CD8-positive, alpha-beta memory T cell (primary cell): ENCODE measurements around the gene NOL11. TPM values are rescaled to one million over a fixed set of nuclear protein-coding genes. Genes with fewer than 3 reads are reported as not detected.

Experiments used
- CTCF ChIA-PET: fragments of 350-600 bp; sonication (Branson Sonifier 250); formaldehyde crosslinking; loops from one replicate; lab custom pipeline; 2021; ENCODE audit warnings: antibody characterized with exemption; lab: Charles Lee
- POLR2A ChIA-PET: fragments of 350-600 bp; sonication (Branson Sonifier 250); formaldehyde crosslinking; loops from one replicate; lab custom pipeline; 2021; ENCODE audit warnings: antibody characterized with exemption; lab: Charles Lee
- DNase-seq, 5 donors: peaks; one replicate each; pipeline versions ENCODE4 v3.0.0 to v3.0.0-alpha.2; 2020 to 2022; ENCODE audit warnings: mixed read lengths in 1 of 5
- H3K27ac ChIP-seq: one replicate; pipeline ENCODE4 v1.7.0; 2013; ENCODE audit warnings: low read depth, mild to moderate bottlenecking, low read length, moderate library complexity
- H3K27me3 ChIP-seq: 2 replicates; pipeline ENCODE4 v1.7.0; 2013; ENCODE audit warnings: low read length, mild to moderate bottlenecking; ENCODE audit not compliant: insufficient read depth, poor library complexity, severe bottlenecking
- H3K36me3 ChIP-seq: 2 replicates; pipeline ENCODE4 v1.7.0; 2013; ENCODE audit warnings: mild to moderate bottlenecking, low read length, moderate library complexity; ENCODE audit not compliant: insufficient read depth
- H3K4me1 ChIP-seq: 2 replicates; pipeline ENCODE4 v1.7.0; 2013; ENCODE audit warnings: mild to moderate bottlenecking, low read length, moderate library complexity; ENCODE audit not compliant: insufficient read depth
- H3K4me3 ChIP-seq: 2 replicates; pipeline ENCODE4 v1.7.0; 2013; ENCODE audit warnings: mild to moderate bottlenecking, low read length
- H3K9me3 ChIP-seq: 2 replicates; pipeline ENCODE4 v1.7.0; 2013; ENCODE audit warnings: mild to moderate bottlenecking, low read length
- H3K27ac Mint-ChIP-seq, 8 donors: one replicate each; pipeline ENCODE4 v1.8.0; 2020 to 2021; ENCODE audit warnings: mixed read lengths in 8 of 8, mild to moderate bottlenecking in 6 of 8, inconsistent platforms in 3 of 8, moderate library complexity in 3 of 8
- H3K27me3 Mint-ChIP-seq, 2 donors: one replicate each; pipeline ENCODE4 v1.8.0; 2020 to 2021; ENCODE audit warnings: mixed read lengths in 2 of 2, mild to moderate bottlenecking in 1 of 2, moderate library complexity in 1 of 2
- H3K36me3 Mint-ChIP-seq, 3 donors: one replicate each; pipeline ENCODE4 v1.8.0; 2020 to 2021; ENCODE audit warnings: mixed read lengths in 3 of 3, inconsistent platforms in 1 of 3, mild to moderate bottlenecking in 1 of 3
- H3K4me1 Mint-ChIP-seq, 3 donors: one replicate each; pipeline ENCODE4 v1.8.0; 2020 to 2021; ENCODE audit warnings: mixed read lengths in 3 of 3, inconsistent platforms in 1 of 3, mild to moderate bottlenecking in 1 of 3
- H3K4me3 Mint-ChIP-seq, 7 donors: one replicate each; pipeline ENCODE4 v1.8.0; 2020 to 2021; ENCODE audit warnings: mixed read lengths in 7 of 7, mild to moderate bottlenecking in 6 of 7, moderate library complexity in 4 of 7, inconsistent platforms in 2 of 7
- H3K9me3 Mint-ChIP-seq, 5 donors: one replicate each; pipeline ENCODE4 v1.8.0; 2020 to 2022; ENCODE audit warnings: mixed read lengths in 5 of 5, mild to moderate bottlenecking in 3 of 5, moderate library complexity in 2 of 5, inconsistent platforms in 1 of 5
- polyA plus RNA-seq: library from polyadenylated mRNA; unstranded; fragments of 300-500 nt; fragmentation: Illumina TruSeq; gene quantifications from one replicate; pipeline ENCODE4 v1.2.3, GENCODE V29; 2021
- total RNA-seq, 2 experiments: library from RNA; stranded (reverse); gene quantifications; one replicate each; pipeline ENCODE4 v1.2.3, GENCODE V29; 2021

NOL11 gene
- total RNA-seq (100 to 1,000 TPM; 106 to 111 TPM), polyA plus RNA-seq (27.2 TPM)

- Mint-ChIP-seq H3K9me3 (no peaks in the 10 kb centered on the region), H3K4me1 (peaks cover 21 to 38% (median 36%) of the 10 kb centered on the region in 3 donors), H3K4me3 (peak within 1 kb of the TSS; percentile 98 to 100 (median 99)), H3K36me3 (peaks cover 6 to 35% (median 9%) of the 10 kb centered on the region in 3 donors), H3K27me3 (peaks cover 7% of the 10 kb centered on the region in 2 donors), H3K27ac (peak within 1 kb of the TSS; percentile 96 to 100 (median 98))
- H3K27me3 ChIP-seq = no peaks in the 10 kb centered on the region
- peaks cover 22% of the 10 kb centered on the region for H3K36me3 ChIP-seq
- H3K4me3 ChIP-seq = peak within 1 kb of the TSS; percentile 92
- ChIA-PET POLR2A (interaction anchor here (0.6 to 2.2 kb wide), 4 partner anchors 108 to 359 kb away, joined by 3 to 12 read pairs (median 4); partner anchors contain the start of gene BPTF), CTCF (interaction anchor here (0.6 to 1.6 kb wide), 6 partner anchors 20 to 358 kb away, joined by 3 to 6 read pairs (median 4); partner anchors contain the start of genes BPTF and PSMD12)
- peak; percentile 99 to 100 (median 99) for DNase-seq
- peaks cover 19% of the 10 kb centered on the region for H3K4me1 ChIP-seq
- no peaks in the 10 kb centered on the region for H3K9me3 ChIP-seq
- H3K27ac ChIP-seq = peak within 1 kb of the TSS; percentile 88
Measured at GRCh38 chr17:67717624-67718324, at the start of gene NOL11. Gene NOL11 (plus strand): TSS chr17:67717936. CDS start chr17:67717948, 12 bp downstream.

GRCh38 chr17:67671493-67671892, 46.2 kb upstream of the NOL11 start:
- H3K9me3 Mint-ChIP-seq = no peaks in the 10 kb centered on the region
- POLR2A ChIA-PET = no interaction called here
- CTCF ChIA-PET = interaction anchor here (1.2 kb wide), 1 partner anchor 15 kb away, joined by 3 read pairs; no protein-coding TSS in a partner anchor

GRCh38 chr17:67672592-67673335, 45.0 kb upstream of the NOL11 start:
- Histone ChIP-seq H3K9me3 (no peaks in the 10 kb centered on the region), H3K4me3 (no peak overlapping the region), H3K27ac (no peak overlapping the region), H3K36me3 (peaks cover 9% of the 10 kb centered on the region), H3K4me1 (no peaks in the 10 kb centered on the region), H3K27me3 (no peaks in the 10 kb centered on the region)
- DNase-seq = no peak
- ChIA-PET POLR2A (no interaction called here), CTCF (no interaction called here)
- Mint-ChIP-seq H3K36me3 (peaks cover 12 to 75% (median 25%) of the 10 kb centered on the region in 3 donors), H3K27ac (peak overlapping the region in 2 of 8 donors; percentile 17 to 23), H3K4me1 (no peaks in the 10 kb centered on the region), H3K4me3 (no peak overlapping the region), H3K27me3 (no peaks in the 10 kb centered on the region), H3K9me3 (no peaks in the 10 kb centered on the region)

More at GRCh38 chr17:67671493-67671892, 46.2 kb upstream of the NOL11 start:
- Histone ChIP-seq H3K36me3 (peaks cover 9% of the 10 kb centered on the region), H3K4me1 (no peaks in the 10 kb centered on the region), H3K27ac (no peak overlapping the region), H3K4me3 (no peak overlapping the region), H3K27me3 (no peaks in the 10 kb centered on the region), H3K9me3 (no peaks in the 10 kb centered on the region)
- Mint-ChIP-seq H3K4me3 (no peak overlapping the region), H3K4me1 (no peaks in the 10 kb centered on the region), H3K36me3 (peaks cover 7 to 71% (median 20%) of the 10 kb centered on the region in 3 donors), H3K27ac (peak overlapping the region in 1 of 8 donors; percentile 6), H3K27me3 (no peaks in the 10 kb centered on the region)
- no peak for DNase-seq

GRCh38 chr17:67675481-67675880, 42.3 kb upstream of the NOL11 start:
- Histone ChIP-seq H3K27ac (no peak overlapping the region), H3K36me3 (peaks cover 21% of the 10 kb centered on the region), H3K4me1 (no peaks in the 10 kb centered on the region), H3K27me3 (no peaks in the 10 kb centered on the region), H3K4me3 (no peak overlapping the region), H3K9me3 (no peaks in the 10 kb centered on the region)
- ChIA-PET CTCF (no interaction called here), POLR2A (no interaction called here)
- DNase-seq = no peak
- Mint-ChIP-seq H3K27me3 (no peaks in the 10 kb centered on the region), H3K9me3 (no peaks in the 10 kb centered on the region), H3K36me3 (peaks cover 6 to 84% (median 25%) of the 10 kb centered on the region in 3 donors), H3K27ac (peak overlapping the region in 2 of 8 donors; percentile 7 to 19), H3K4me3 (no peak overlapping the region), H3K4me1 (peaks cover 0 to 2% (median 0%) of the 10 kb centered on the region in 3 donors)

GRCh38 chr17:67676305-67676704, 41.4 kb upstream of the NOL11 start:
- no peak overlapping the region for H3K4me3 ChIP-seq
- H3K27me3 ChIP-seq = no peaks in the 10 kb centered on the region
- H3K36me3 Mint-ChIP-seq = peaks cover 6 to 82% (median 25%) of the 10 kb centered on the region in 3 donors
- no peaks in the 10 kb centered on the region for H3K9me3 Mint-ChIP-seq
- peak overlapping the region in 2 of 8 donors; percentile 20 to 80 for H3K27ac Mint-ChIP-seq
- peaks cover 0 to 2% (median 0%) of the 10 kb centered on the region in 3 donors for H3K4me1 Mint-ChIP-seq
- H3K36me3 ChIP-seq = peaks cover 17% of the 10 kb centered on the region
- no peak overlapping the region for H3K4me3 Mint-ChIP-seq
- no peaks in the 10 kb centered on the region for H3K27me3 Mint-ChIP-seq
- no peaks in the 10 kb centered on the region for H3K9me3 ChIP-seq
- ChIA-PET POLR2A (no interaction called here), CTCF (no interaction called here)
- no peak overlapping the region for H3K27ac ChIP-seq
- no peak for DNase-seq
- no peaks in the 10 kb centered on the region for H3K4me1 ChIP-seq

GRCh38 chr17:67678414-67678813, 39.3 kb upstream of the NOL11 start:
- no peaks in the 10 kb centered on the region for H3K9me3 ChIP-seq
- no peaks in the 10 kb centered on the region for H3K4me1 ChIP-seq
- H3K36me3 ChIP-seq = peaks cover 17% of the 10 kb centered on the region
- no peaks in the 10 kb centered on the region for H3K27me3 ChIP-seq
- H3K27ac Mint-ChIP-seq = peak overlapping the region in 3 of 8 donors; percentile 10 to 66 (median 58)
- H3K4me3 Mint-ChIP-seq = no peak overlapping the region
- H3K27ac ChIP-seq = no peak overlapping the region
- H3K4me1 Mint-ChIP-seq = peaks cover 0 to 2% (median 0%) of the 10 kb centered on the region in 3 donors
- ChIA-PET CTCF (no interaction called here), POLR2A (no interaction called here)
- H3K36me3 Mint-ChIP-seq = peaks cover 6 to 75% (median 18%) of the 10 kb centered on the region in 3 donors
- no peaks in the 10 kb centered on the region for H3K27me3 Mint-ChIP-seq
- no peaks in the 10 kb centered on the region for H3K9me3 Mint-ChIP-seq
- no peak for DNase-seq
- H3K4me3 ChIP-seq = no peak overlapping the region

GRCh38 chr17:67679225-67679624, 38.5 kb upstream of the NOL11 start:
- no peaks in the 10 kb centered on the region for H3K4me1 ChIP-seq
- H3K27me3 ChIP-seq = no peaks in the 10 kb centered on the region
- CTCF ChIA-PET = no interaction called here
- no peak overlapping the region for H3K4me3 ChIP-seq
- Mint-ChIP-seq H3K27me3 (no peaks in the 10 kb centered on the region), H3K4me3 (no peak overlapping the region), H3K27ac (peak overlapping the region in 3 of 8 donors; percentile 58 to 74 (median 60)), H3K9me3 (no peaks in the 10 kb centered on the region), H3K36me3 (peaks cover 6 to 71% (median 18%) of the 10 kb centered on the region in 3 donors), H3K4me1 (peaks cover 0 to 2% (median 0%) of the 10 kb centered on the region in 3 donors)
- peaks cover 17% of the 10 kb centered on the region for H3K36me3 ChIP-seq
- no peaks in the 10 kb centered on the region for H3K9me3 ChIP-seq
- H3K27ac ChIP-seq = no peak overlapping the region
- POLR2A ChIA-PET = no interaction called here
- no peak for DNase-seq
